Measurements from ENCODE around the gene MAPK14.
"Not testable (repeated sequence)": the region's sequence is repeated elsewhere in the genome, so short reads cannot be mapped to it uniquely, and the experiment has no call there.

The MAPK14 gene

DNA sequence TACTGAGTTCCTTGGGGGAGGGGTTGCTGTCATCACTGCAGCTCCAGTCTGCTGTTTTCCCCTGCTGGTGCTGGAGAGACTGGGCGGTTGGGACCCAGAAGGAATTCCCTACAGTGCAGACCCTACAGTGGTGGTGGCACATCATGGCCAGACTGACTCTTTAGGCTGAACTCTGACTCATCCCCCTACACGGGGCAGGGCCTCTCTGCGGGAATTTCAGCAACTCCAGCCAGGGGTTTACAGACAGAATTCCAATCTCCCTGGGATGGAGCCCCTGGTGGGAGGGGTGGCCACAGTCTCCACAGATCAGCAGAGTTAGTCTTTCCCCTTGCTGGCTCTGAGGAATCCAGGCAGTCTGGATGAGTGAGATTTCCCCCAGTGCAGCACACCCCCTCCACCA is 55.8 kb downstream of the MAPK14 start:
- no peak overlapping the region for H3K9ac ChIP-seq (ENCODE audit: low read length)
- TF ChIP-seq EZH2 (optimal IDR thresholded peaks at IDR 0.05; ENCODE audit: low read depth, low read length), result no peak
- TF ChIP-seq, protein P1, sequence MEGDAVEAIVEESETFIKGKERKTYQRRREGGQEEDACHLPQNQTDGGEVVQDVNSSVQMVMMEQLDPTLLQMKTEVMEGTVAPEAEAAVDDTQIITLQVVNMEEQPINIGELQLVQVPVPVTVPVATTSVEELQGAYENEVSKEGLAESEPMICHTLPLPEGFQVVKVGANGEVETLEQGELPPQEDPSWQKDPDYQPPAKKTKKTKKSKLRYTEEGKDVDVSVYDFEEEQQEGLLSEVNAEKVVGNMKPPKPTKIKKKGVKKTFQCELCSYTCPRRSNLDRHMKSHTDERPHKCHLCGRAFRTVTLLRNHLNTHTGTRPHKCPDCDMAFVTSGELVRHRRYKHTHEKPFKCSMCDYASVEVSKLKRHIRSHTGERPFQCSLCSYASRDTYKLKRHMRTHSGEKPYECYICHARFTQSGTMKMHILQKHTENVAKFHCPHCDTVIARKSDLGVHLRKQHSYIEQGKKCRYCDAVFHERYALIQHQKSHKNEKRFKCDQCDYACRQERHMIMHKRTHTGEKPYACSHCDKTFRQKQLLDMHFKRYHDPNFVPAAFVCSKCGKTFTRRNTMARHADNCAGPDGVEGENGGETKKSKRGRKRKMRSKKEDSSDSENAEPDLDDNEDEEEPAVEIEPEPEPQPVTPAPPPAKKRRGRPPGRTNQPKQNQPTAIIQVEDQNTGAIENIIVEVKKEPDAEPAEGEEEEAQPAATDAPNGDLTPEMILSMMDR (IDR thresholded peaks at IDR 0.05; ENCODE audit: low read length), result no peak
- no peak for TF ChIP-seq EZH2phosphoT487 (IDR thresholded peaks at IDR 0.05; ENCODE audit: low read length)
- H3K27ac ChIP-seq (ENCODE audit: low read length), result no peak overlapping the region
- H3K36me3 ChIP-seq (replicated peaks; ENCODE audit: insufficient read depth, low read length), result peaks cover 4% of the 10 kb centered on the region
- no peaks in the 10 kb centered on the region for H3K4me1 ChIP-seq (ENCODE audit: low read length)
- no peak overlapping the region for H3K4me2 ChIP-seq (ENCODE audit: low read depth, low read length)
- H3K9me3 ChIP-seq (replicated peaks; ENCODE audit: insufficient read depth, low read length), result no peaks in the 10 kb centered on the region
- H2AFZ ChIP-seq (ENCODE audit: low read length), result no peak overlapping the region
- no peaks in the 10 kb centered on the region for H4K20me1 ChIP-seq (ENCODE audit: insufficient read depth, low read length)
- H3K79me2 ChIP-seq (ENCODE audit: low read length), result no peaks in the 10 kb centered on the region
- H3K27me3 ChIP-seq (replicated peaks; ENCODE audit: insufficient read depth, low read length), result no peaks in the 10 kb centered on the region
- no peak for DNase-seq
- H3K4me3 ChIP-seq (ENCODE audit: low read length), result no peak overlapping the region
- H3F3A ChIP-seq (ENCODE audit: insufficient read depth, low read length), result no peaks in the 10 kb centered on the region
- no peaks in the 10 kb centered on the region for H3K9me2 ChIP-seq (replicated peaks; ENCODE audit: insufficient read depth, low read length)

DNA sequence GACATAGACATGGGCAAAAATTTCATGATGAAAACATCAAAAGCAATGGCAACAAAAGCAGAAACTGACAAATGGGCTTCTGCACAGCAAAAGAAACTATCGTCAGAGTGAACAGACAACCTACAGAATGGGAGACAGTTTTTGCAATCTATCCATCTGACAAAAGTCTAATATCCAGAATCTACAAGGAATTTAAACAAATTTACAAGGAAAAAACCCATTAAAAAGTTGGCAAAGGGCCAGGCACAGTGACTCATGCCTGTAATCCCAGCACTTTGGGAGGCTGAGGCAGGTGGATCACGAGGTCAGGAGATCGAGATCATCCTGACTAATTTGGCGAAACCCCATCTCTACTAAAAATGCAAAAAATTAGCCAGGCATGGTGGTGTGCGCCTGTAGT is 60.6 kb downstream of the MAPK14 start:
- not testable (repeated sequence) for H3K9me2 ChIP-seq (replicated peaks; ENCODE audit: insufficient read depth, low read length); H3F3A ChIP-seq (ENCODE audit: insufficient read depth, low read length); H3K9me3 ChIP-seq (replicated peaks; ENCODE audit: insufficient read depth, low read length); H2AFZ ChIP-seq (ENCODE audit: low read length); H3K27ac ChIP-seq (ENCODE audit: low read length); H3K4me1 ChIP-seq (ENCODE audit: low read length); H3K9ac ChIP-seq (ENCODE audit: low read length); H3K4me3 ChIP-seq (ENCODE audit: low read length); H3K27me3 ChIP-seq (replicated peaks; ENCODE audit: insufficient read depth, low read length); H3K79me2 ChIP-seq (ENCODE audit: low read length); H4K20me1 ChIP-seq (ENCODE audit: insufficient read depth, low read length); H3K4me2 ChIP-seq (ENCODE audit: low read depth, low read length); H3K36me3 ChIP-seq (replicated peaks; ENCODE audit: insufficient read depth, low read length); DNase-seq

DNA sequence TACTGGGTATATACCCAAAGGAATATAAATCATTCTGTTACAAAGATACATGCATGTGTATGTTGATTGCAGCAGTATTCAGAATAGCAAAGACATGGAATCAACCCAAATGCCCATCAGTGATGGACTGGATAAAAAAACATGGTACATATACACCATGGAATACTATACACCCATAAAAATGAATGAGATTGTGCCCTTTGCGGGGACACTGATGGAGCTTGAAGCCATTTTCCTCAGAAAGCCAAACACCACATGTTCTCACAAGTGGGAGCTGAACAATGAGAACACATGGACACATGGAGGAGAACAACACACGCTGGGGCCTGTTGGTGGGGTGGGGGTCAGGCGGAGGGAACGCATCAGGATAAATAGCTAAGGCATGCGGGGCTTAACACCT is 61.4 kb downstream of the MAPK14 start:
- H3K9ac ChIP-seq (ENCODE audit: low read length), result no peak overlapping the region
- TF ChIP-seq, protein P1 (IDR thresholded peaks at IDR 0.05; ENCODE audit: low read length), result no peak
- no peak for TF ChIP-seq EZH2phosphoT487 (IDR thresholded peaks at IDR 0.05; ENCODE audit: low read length)
- no peak for TF ChIP-seq EZH2 (optimal IDR thresholded peaks at IDR 0.05; ENCODE audit: low read depth, low read length)
- H3K4me2 ChIP-seq (ENCODE audit: low read depth, low read length), result no peak overlapping the region
- H3K27ac ChIP-seq (ENCODE audit: low read length), result no peak overlapping the region
- no peaks in the 10 kb centered on the region for H3K9me2 ChIP-seq (replicated peaks; ENCODE audit: insufficient read depth, low read length)
- no peaks in the 10 kb centered on the region; the same call in 1 of the 2 replicates for H3F3A ChIP-seq (ENCODE audit: insufficient read depth, low read length)
- H3K9me3 ChIP-seq (replicated peaks; ENCODE audit: insufficient read depth, low read length), result no peaks in the 10 kb centered on the region
- no peak overlapping the region for H3K4me3 ChIP-seq (ENCODE audit: low read length)
- H3K27me3 ChIP-seq (replicated peaks; ENCODE audit: insufficient read depth, low read length), result no peaks in the 10 kb centered on the region
- H4K20me1 ChIP-seq (ENCODE audit: insufficient read depth, low read length), result no peaks in the 10 kb centered on the region
- DNase-seq, result no peak
- no peaks in the 10 kb centered on the region for H3K79me2 ChIP-seq (ENCODE audit: low read length)
- H3K36me3 ChIP-seq (replicated peaks; ENCODE audit: insufficient read depth, low read length), result no peaks in the 10 kb centered on the region
- H2AFZ ChIP-seq (ENCODE audit: low read length), result no peak overlapping the region
- no peaks in the 10 kb centered on the region for H3K4me1 ChIP-seq (ENCODE audit: low read length)

DNA sequence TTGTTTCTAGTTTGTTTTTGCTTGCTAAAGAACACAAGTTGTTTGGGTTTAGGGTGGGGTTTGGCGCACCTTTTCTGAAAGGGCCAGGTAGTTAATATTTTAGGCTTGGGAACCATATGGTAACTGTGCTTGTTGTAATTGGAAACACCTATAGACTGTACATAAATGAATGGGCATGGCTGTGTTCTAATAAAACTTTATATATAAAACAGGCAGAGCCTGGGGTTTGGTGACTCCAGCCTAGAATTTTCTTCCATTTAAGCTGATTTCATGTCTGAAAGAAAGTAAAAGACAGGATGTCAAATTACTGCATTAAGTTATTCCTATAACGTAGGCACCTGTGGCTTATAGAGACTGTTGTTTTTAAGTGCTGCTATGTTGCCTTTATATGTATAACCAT is 66.6 kb downstream of the MAPK14 start:
- Histone ChIP-seq H3K9ac (ENCODE audit: low read length) (no peak overlapping the region), H2AFZ (ENCODE audit: low read length) (no peak overlapping the region), H3F3A (ENCODE audit: insufficient read depth, low read length) (no peaks in the 10 kb centered on the region; the same call in 1 of the 2 replicates), H4K20me1 (ENCODE audit: insufficient read depth, low read length) (no peaks in the 10 kb centered on the region), H3K27me3 (replicated peaks; ENCODE audit: insufficient read depth, low read length) (no peaks in the 10 kb centered on the region), H3K4me1 (ENCODE audit: low read length) (no peaks in the 10 kb centered on the region), H3K9me2 (replicated peaks; ENCODE audit: insufficient read depth, low read length) (no peaks in the 10 kb centered on the region), H3K79me2 (ENCODE audit: low read length) (no peaks in the 10 kb centered on the region), H3K36me3 (replicated peaks; ENCODE audit: insufficient read depth, low read length) (no peaks in the 10 kb centered on the region), H3K27ac (ENCODE audit: low read length) (no peak overlapping the region), H3K4me2 (ENCODE audit: low read depth, low read length) (no peak overlapping the region), H3K9me3 (replicated peaks; ENCODE audit: insufficient read depth, low read length) (no peaks in the 10 kb centered on the region), H3K4me3 (ENCODE audit: low read length) (no peak overlapping the region)
- TF ChIP-seq, protein P1 (IDR thresholded peaks at IDR 0.05; ENCODE audit: low read length), result no peak
- TF ChIP-seq EZH2phosphoT487 (IDR thresholded peaks at IDR 0.05; ENCODE audit: low read length) (no peak), EZH2 (optimal IDR thresholded peaks at IDR 0.05; ENCODE audit: low read depth, low read length) (no peak)
- no peak for DNase-seq

All from MM.1S (cell line).